GM06990 (cell line): ENCODE measurements around the gene NR4A3.

ENCODE experiments used
- DNase-seq: peaks from one replicate; pipeline ENCODE4 v3.0.0-alpha.2; 2011; ENCODE audit not compliant: insufficient read length; ENCODE audit errors: extremely low read depth
- H3K27me3 ChIP-seq: replicated peaks from 2 replicates; pipeline ENCODE4 v1.6.0; 2011; ENCODE audit warnings: low read length; ENCODE audit not compliant: control insufficient read depth, insufficient read depth
- H3K36me3 ChIP-seq: 2 replicates; pipeline ENCODE4 v1.5.1; 2011; ENCODE audit warnings: low read length; ENCODE audit not compliant: control insufficient read depth, insufficient read depth
- H3K4me3 ChIP-seq: replicated peaks from 2 replicates; pipeline ENCODE4 v1.5.1; 2011; ENCODE audit warnings: low read depth, mild to moderate bottlenecking, control low read depth, low read length
- TF ChIP-seq, protein P1 (sequence below): IDR thresholded peaks from 2 replicates; pipeline ENCODE4 v1.5.1; 2011; ENCODE audit warnings: low read length, control low read depth, mild to moderate bottlenecking, inconsistent platforms; ENCODE audit not compliant: insufficient read depth, poor library complexity, severe bottlenecking

NR4A3 gene

GRCh38 chr9:99894826-99895225 is 73.1 kb downstream of the NR4A3 start:
- TF ChIP-seq, protein P1, sequence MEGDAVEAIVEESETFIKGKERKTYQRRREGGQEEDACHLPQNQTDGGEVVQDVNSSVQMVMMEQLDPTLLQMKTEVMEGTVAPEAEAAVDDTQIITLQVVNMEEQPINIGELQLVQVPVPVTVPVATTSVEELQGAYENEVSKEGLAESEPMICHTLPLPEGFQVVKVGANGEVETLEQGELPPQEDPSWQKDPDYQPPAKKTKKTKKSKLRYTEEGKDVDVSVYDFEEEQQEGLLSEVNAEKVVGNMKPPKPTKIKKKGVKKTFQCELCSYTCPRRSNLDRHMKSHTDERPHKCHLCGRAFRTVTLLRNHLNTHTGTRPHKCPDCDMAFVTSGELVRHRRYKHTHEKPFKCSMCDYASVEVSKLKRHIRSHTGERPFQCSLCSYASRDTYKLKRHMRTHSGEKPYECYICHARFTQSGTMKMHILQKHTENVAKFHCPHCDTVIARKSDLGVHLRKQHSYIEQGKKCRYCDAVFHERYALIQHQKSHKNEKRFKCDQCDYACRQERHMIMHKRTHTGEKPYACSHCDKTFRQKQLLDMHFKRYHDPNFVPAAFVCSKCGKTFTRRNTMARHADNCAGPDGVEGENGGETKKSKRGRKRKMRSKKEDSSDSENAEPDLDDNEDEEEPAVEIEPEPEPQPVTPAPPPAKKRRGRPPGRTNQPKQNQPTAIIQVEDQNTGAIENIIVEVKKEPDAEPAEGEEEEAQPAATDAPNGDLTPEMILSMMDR, result no peak
- no peak overlapping the region for H3K4me3 ChIP-seq

DNA sequence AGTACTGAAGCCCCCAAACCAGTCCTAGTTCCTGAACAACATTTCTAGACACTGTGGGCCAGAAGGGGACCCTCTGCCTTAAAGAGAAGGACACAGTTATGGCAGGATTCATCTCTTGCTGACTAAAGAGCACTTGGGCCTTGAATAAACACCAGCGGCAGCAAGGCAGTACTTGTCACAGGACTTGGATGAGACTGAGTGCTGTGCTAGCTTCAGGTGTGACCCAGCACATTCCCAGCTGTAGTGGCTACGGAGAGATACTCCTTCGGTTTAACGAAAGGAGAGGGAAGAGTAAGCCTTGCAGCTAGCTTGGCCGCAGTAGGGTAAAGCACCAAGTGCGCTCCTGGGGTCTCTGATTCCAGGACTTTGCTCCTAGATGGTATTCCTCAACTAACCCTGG is 73.8 kb downstream of the NR4A3 start:
- Histone ChIP-seq H3K27me3 (no peaks in the 10 kb centered on the region), H3K36me3 (no peaks in the 10 kb centered on the region), H3K4me3 (no peak overlapping the region)
- no peak for DNase-seq
- TF ChIP-seq, protein P1, result no peak

More at GRCh38 chr9:99894826-99895225, 73.1 kb downstream of the NR4A3 start:
- no peaks in the 10 kb centered on the region for H3K27me3 ChIP-seq
- H3K36me3 ChIP-seq, result no peaks in the 10 kb centered on the region
- no peak for DNase-seq

DNA sequence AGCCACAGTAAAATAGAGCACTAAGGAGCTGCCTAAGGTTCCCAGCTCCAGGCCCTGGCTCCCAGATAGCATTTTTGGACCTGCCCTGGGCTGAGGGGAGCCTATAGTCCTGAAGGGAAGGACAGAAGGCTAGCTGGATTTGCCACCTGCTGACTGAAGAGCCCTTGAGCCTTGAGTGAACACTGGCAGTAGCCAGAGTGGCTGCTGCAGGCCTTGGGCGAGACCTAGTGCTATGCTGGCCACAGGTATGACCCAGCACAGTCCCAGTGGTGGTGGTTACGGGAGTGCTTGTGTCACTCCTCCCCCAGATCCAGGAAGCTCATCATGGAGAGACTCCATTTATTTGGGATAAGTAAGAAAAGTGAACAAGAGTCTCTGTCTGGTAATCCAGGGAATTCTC is 74.4 kb downstream of the NR4A3 start:
- Histone ChIP-seq H3K36me3 (no peaks in the 10 kb centered on the region), H3K4me3 (no peak overlapping the region), H3K27me3 (no peaks in the 10 kb centered on the region)
- TF ChIP-seq, protein P1, result no peak
- DNase-seq, result no peak

DNA sequence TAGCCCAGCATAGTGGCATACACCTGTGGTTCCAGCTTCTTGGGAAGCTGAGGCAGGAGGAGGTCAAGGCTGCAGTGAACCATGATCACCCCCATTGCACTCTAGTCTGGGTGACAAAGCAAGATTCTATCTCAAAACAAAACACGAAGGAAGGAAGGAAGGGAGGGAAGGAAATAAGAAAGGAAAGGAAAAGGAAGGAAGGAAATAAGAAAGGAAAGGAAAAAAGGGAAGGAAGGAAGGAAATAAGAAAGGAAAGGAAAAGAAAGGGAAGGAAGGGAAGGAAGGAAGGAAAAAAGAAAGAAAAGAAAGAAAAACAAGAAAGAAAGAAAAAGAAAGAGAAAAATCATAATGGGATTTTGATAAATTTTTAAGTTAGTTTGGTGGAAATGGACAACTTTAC is 81.7 kb downstream of the NR4A3 start:
- no peak overlapping the region for H3K4me3 ChIP-seq
- H3K27me3 ChIP-seq, result no peaks in the 10 kb centered on the region
- DNase-seq, result no peak
- TF ChIP-seq, protein P1, result no peak
- no peaks in the 10 kb centered on the region for H3K36me3 ChIP-seq

- Histone ChIP-seq H3K36me3 (no peaks in the 10 kb centered on the region), H3K27me3 (no peaks in the 10 kb centered on the region)
- no peak for DNase-seq
Measured at GRCh38 chr9:99905833-99906402, 84.2 kb downstream of the NR4A3 start.

More at GRCh38 chr9:99905833-99906402, 84.2 kb downstream of the NR4A3 start:
- TF ChIP-seq, protein P1, result no peak
- H3K4me3 ChIP-seq, result peak overlapping the region; percentile 55
